Loucy (cell line): ENCODE data around the gene ADAMTS2.

Experiments
- EZH2phosphoT487 ChIP-seq: fragments of 200-600 bp; IDR thresholded peaks from 2 replicates; pipeline ENCODE4 v1.6.1; 2018; ENCODE audit warnings: antibody characterized with exemption, mild to moderate bottlenecking, moderate library complexity, borderline replicate concordance
- TF ChIP-seq, protein P1 (sequence below): fragments of 200-600 bp; sonication (generic); conservative IDR thresholded peaks from 2 replicates; pipeline ENCODE4 v1.5.1; 2014; ENCODE audit warnings: mild to moderate bottlenecking, antibody characterized with exemption, low read length

DNA sequence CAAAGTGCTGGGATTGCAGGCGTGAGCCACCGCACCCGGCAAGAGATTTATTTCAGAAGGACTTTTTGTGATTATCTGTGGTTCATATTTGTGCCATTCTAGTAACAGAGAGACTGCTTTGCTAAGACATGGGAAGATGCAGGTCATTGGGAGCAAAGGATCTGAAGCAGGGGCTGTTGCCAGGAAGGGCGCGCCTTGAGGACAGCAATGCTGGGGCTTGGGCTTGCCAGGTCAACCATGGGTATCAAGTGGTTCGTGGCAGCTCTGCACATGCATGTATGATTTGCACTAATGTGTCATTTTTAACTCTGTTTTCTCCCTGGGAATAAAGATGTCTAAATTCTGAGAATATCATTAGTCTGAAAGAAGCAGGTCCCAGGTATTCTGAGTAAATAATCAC lies 17.0 kb downstream of the ADAMTS2 start:
- TF ChIP-seq, protein P1, sequence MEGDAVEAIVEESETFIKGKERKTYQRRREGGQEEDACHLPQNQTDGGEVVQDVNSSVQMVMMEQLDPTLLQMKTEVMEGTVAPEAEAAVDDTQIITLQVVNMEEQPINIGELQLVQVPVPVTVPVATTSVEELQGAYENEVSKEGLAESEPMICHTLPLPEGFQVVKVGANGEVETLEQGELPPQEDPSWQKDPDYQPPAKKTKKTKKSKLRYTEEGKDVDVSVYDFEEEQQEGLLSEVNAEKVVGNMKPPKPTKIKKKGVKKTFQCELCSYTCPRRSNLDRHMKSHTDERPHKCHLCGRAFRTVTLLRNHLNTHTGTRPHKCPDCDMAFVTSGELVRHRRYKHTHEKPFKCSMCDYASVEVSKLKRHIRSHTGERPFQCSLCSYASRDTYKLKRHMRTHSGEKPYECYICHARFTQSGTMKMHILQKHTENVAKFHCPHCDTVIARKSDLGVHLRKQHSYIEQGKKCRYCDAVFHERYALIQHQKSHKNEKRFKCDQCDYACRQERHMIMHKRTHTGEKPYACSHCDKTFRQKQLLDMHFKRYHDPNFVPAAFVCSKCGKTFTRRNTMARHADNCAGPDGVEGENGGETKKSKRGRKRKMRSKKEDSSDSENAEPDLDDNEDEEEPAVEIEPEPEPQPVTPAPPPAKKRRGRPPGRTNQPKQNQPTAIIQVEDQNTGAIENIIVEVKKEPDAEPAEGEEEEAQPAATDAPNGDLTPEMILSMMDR = no peak
- TF ChIP-seq EZH2phosphoT487 = no peak
